ACC112 (cell line): ENCODE measurements around the gene TBXA2R.
A peak's percentile ranks its signal among the peaks of the same experiment; 100 is the strongest.

ENCODE experiments used
- H2AFZ ChIP-seq: fragments of 200-600 bp; sonication (generic); one replicate; pipeline ENCODE4 v1.6.0; 2017; ENCODE audit warnings: antibody characterized with exemption, low read length; ENCODE audit not compliant: unreplicated experiment
- H3K27ac ChIP-seq: fragments of 200-600 bp; sonication (generic); 2 replicates; pipeline ENCODE4 v1.5.1; 2014; ENCODE audit warnings: low read depth, mild to moderate bottlenecking, antibody characterized with exemption, low read length, moderate library complexity
- H3K27me3 ChIP-seq: fragments of 200-600 bp; sonication (generic); 2 replicates; pipeline ENCODE4 v1.6.1; 2014; ENCODE audit warnings: mild to moderate bottlenecking, antibody characterized with exemption, low read length, moderate library complexity, mixed read lengths; ENCODE audit not compliant: insufficient read depth
- H3K36me3 ChIP-seq: fragments of 200-600 bp; sonication (generic); 2 replicates; pipeline ENCODE4 v1.6.1; 2016; ENCODE audit warnings: mild to moderate bottlenecking, antibody characterized with exemption, low read length, moderate library complexity, mixed read lengths; ENCODE audit not compliant: insufficient read depth
- H3K4me1 ChIP-seq: fragments of 200-600 bp; sonication (generic); one replicate; pipeline ENCODE4 v1.6.1; 2016; ENCODE audit warnings: low read length, mixed read lengths; ENCODE audit not compliant: insufficient read depth, unreplicated experiment, control insufficient read depth
- H3K4me3 ChIP-seq: fragments of 200-600 bp; sonication (generic); 2 replicates; pipeline ENCODE4 v1.5.1; 2014; ENCODE audit warnings: mild to moderate bottlenecking, low read depth, low read length
- H3K79me2 ChIP-seq: fragments of 200-600 bp; sonication (generic); one replicate; pipeline ENCODE4 v1.6.0; 2016; ENCODE audit warnings: low read length; ENCODE audit not compliant: control insufficient read depth, unreplicated experiment, insufficient read depth

Gene TBXA2R

DNA sequence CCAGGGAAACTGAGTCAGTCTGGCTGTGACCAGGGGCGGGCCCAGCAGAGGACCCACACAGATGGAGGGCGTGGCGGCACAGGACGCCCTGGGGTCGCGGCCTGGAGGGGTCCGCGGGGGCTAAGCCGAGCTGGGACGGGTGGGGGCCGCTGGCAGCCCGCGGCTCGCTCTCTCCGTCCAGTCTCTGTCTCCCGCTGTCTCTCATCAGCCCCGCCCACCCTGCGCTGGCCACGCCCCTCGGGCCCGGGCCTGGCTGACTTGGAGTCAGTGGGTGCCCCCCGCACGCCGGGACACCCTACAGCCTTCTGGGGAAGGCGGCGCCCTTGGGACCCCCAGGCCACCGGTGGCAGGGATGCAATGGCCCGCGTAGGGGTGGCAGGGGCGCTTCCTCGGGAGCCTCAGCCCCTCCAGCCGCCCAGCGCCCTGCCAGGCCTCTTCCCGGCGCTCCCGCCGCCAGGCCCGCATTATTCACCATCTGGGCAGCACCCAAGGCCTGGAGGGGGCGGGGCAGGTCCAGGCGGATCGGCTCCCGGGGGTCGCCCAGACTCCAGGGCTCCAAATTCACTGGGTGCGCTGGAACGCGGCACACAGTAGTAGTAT is at the start of gene TBXA2R:
TBXA2R (minus strand) TSS at position 186 of the 600 bp plus-strand sequence. CDS start 6,241 bp downstream, outside the sequence.
- H2AFZ ChIP-seq, result peak within 1 kb of the TSS; percentile 81

DNA sequence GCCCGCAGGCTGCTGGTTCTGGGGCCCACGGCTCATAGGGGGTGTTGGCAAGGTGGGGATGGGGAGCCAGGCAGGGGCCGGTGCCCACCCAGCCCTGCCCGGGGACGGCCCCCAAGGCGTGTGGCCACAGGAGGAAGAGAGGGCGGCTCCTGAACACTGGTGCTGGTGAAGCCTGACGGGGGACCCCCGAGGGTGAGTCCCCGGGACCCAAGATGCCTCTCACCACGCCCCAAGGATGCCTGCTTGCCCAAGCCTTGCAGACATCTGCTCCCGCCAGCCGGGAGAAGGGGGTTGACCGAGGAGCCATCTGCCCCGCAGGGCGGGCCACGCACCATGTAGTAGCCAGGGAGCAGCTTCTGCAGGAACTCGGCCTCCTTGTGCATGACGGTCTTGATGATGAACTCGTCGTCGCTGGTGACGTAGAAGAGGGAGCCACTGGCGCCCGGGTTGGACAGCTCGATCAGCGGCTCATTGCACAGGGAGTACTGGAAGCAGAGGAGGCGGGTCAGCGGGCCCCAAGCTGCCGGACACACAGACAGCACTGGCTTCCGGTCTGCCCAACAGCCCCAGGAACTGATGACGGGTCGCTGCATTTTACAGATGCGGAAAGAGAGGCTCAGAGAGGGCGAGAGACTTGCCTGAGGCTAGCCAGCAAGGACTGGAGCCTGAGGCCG is 49.5 kb upstream of the TBXA2R start:
- Histone ChIP-seq H3K36me3 (no peaks in the 10 kb centered on the region), H3K27me3 (no peaks in the 10 kb centered on the region), H3K79me2 (no peaks in the 10 kb centered on the region), H3K27ac (no peak overlapping the region), H3K4me1 (no peaks in the 10 kb centered on the region), H2AFZ (no peak overlapping the region), H3K4me3 (no peak overlapping the region)

More for the DNA sequence above, at the start of gene TBXA2R:
- H3K4me3 ChIP-seq, result peak within 1 kb of the TSS; percentile 90
- H3K79me2 ChIP-seq, result no peaks in the 10 kb centered on the region
- no peak within 1 kb of the TSS for H3K27ac ChIP-seq
- no peaks in the 10 kb centered on the region for H3K27me3 ChIP-seq
- no peaks in the 10 kb centered on the region; the same call in 1 of the 2 replicates for H3K36me3 ChIP-seq
- no peaks in the 10 kb centered on the region for H3K4me1 ChIP-seq

DNA sequence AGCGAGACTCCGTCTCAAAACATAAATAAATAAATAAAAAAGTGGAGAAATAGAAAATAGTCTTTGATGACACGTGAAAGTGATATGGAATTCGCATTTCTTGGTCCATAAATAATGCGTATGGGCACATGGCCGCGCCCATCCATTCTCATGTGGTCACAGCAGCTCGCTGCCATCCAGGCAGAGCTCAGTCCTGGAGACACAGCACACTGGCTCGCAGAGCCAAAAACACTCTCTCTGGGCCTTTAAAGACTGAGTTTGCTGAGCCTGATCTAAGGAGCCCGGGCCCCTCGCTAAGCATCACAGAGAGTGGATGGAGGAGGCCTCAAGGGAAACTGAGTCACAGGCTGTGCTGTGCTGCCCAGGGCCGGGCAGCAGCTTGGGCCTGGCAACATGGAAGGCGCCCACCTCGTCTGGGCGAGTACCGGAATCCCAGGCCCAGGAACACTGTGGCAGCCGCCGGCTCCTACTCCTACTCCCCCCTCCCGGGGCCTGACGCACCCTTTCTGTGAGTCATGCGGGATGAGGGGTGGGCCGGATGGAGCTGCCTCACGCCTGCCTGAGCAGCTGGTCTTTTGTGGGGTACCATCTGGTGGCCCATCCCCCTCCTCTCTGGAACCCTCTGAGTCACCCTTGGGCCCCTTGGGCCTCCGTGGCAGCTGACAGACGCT is 48.9 kb upstream of the TBXA2R start:
- no peaks in the 10 kb centered on the region for H3K27me3 ChIP-seq
- no peak overlapping the region for H2AFZ ChIP-seq
- no peaks in the 10 kb centered on the region for H3K4me1 ChIP-seq
- no peak overlapping the region for H3K4me3 ChIP-seq
- no peaks in the 10 kb centered on the region for H3K36me3 ChIP-seq
- H3K79me2 ChIP-seq, result no peaks in the 10 kb centered on the region
- H3K27ac ChIP-seq, result peak overlapping the region; percentile 61

DNA sequence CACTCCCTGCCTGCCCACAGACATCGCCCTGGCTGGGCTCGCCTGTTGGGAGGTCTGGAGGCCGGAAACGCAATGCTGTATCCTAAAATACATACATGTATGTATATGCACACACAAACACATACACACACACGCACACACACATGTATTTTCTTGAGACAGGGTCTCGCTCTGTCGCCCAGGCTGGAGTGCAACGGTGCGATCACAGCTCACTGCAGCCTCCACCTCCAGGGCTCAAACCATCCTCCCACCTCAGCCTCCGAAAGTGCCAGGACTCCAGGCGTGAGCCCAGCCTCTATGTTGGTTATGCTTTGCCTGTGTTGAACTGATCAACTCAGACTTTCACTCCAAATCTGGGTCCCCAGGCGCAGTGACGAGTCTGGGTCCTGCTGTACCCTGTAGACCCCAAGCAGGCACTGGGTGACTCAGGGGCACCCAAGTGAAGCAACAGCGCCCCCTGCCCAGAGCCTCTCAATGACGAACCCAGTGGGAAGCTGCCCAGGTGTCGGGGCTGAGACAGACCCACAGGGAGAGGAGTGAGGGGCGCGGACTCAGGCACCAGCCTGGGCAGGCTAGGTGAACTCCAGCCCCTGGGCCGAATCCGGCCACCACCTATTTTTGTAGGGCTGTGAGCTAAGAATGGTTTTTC is 47.3 kb upstream of the TBXA2R start:
- Histone ChIP-seq H3K4me1 (no peaks in the 10 kb centered on the region), H3K27me3 (no peaks in the 10 kb centered on the region), H3K4me3 (no peak overlapping the region), H3K36me3 (no peaks in the 10 kb centered on the region), H2AFZ (no peak overlapping the region), H3K79me2 (no peaks in the 10 kb centered on the region), H3K27ac (no peak overlapping the region)

DNA sequence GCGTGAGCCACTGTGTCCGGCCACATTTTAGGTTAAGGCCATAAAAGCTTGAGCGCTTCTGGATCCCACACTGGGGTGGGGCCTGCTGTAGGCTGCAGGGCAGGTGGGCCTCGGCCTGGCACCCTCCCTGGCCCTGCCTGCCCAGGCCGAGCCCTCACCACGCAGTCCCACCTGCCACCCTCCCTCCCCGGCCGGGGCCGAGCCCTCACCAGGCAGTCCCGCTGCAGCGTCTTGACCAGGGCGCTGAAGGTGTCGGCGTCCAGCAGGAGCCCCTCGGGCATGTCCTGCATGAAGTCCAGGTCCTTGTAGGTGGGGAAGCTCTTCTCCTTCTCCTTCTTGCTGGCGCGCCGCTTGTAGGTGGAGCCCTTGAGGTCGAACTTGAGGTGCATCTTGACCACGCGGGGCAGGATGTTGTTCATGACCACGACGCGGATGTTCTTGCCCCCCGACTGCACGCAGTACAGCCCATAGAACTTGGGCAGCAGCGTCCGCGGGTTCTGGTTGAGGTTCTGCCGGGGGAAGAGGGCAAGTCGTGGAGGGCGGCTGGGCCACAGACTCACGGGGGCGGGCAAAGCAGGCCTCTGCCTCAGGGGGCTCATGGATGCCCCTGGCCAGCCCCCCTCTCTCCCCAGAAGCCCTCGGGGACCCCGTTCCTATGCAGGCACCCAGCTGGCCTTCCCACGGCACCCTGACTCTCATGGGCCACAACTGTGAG is 46.6 kb upstream of the TBXA2R start:
- Histone ChIP-seq H3K36me3 (no peaks in the 10 kb centered on the region), H3K27me3 (no peaks in the 10 kb centered on the region), H2AFZ (no peak overlapping the region), H3K4me1 (no peaks in the 10 kb centered on the region), H3K79me2 (no peaks in the 10 kb centered on the region), H3K27ac (no peak overlapping the region), H3K4me3 (no peak overlapping the region)

DNA sequence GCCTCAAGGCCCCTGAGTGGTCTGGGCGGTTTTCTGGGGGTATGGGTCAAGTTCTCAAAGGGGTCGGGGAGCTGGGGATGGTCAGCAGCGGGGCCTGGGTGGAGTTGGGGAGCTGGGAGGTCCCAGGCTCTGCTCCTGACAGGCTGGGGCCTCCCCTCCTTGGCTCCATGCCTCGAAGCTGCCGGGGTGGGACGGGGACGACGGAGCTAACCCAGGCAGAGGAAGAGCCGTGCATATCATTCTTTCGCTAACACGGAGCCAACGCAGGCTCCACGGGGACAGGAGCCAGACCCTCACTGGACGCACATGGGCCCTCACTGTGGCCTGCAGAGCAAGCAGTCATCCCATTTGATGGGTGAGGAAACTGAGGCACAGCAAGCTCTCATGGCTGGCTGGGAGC is 45.7 kb upstream of the TBXA2R start:
- no peaks in the 10 kb centered on the region for H3K79me2 ChIP-seq
- H2AFZ ChIP-seq, result no peak overlapping the region
- no peak overlapping the region for H3K4me3 ChIP-seq

DNA sequence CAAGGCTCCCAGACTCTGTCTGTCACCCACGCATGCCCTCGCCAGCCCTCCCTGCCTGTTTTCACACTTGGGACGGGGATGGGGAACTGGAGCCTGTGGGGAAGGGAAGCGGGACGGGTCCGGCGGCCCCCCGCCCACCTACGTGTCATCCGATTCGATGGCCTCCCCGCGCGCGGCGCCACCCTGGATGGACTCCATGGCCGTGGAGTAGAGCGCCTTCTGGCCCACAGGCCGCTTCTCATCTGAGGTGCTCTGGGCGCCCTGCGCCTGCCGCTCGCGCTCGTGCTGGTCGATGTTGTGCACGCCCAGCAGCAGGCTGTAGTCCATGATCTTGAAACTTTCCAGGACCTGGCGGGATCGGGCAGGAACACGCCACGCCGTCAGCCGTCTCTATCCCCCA is 45.0 kb upstream of the TBXA2R start:
- H3K27ac ChIP-seq, result no peak overlapping the region
- H3K36me3 ChIP-seq, result no peaks in the 10 kb centered on the region
- H3K4me3 ChIP-seq, result no peak overlapping the region
- no peak overlapping the region for H2AFZ ChIP-seq
- H3K27me3 ChIP-seq, result no peaks in the 10 kb centered on the region
- no peaks in the 10 kb centered on the region for H3K79me2 ChIP-seq
- H3K4me1 ChIP-seq, result no peaks in the 10 kb centered on the region

More for the DNA sequence above, 45.7 kb upstream of the TBXA2R start:
- no peaks in the 10 kb centered on the region for H3K4me1 ChIP-seq
- H3K27me3 ChIP-seq, result no peaks in the 10 kb centered on the region
- no peaks in the 10 kb centered on the region for H3K36me3 ChIP-seq
- no peak overlapping the region for H3K27ac ChIP-seq

DNA sequence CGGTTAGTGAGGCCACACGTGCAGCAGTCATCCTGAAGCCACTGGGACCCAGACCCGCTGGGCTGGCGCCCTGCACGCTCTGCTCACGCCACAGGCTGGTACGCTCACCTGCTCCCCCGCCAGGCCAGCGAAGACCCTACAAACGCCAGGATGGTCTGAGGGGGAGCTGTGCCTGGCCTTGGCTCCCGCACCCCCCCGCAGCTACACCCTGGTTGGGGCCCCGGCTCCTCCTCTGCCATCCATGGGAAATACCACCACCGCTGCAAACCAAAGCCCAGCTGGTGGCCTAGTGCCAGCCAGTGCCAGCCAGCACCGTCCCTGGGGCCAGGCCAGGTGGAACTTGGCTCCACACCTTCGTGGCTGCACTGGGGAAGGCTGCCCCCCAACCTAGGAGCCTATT is 43.2 kb upstream of the TBXA2R start:
- H3K4me3 ChIP-seq, result no peak overlapping the region
- H2AFZ ChIP-seq, result no peak overlapping the region
- no peaks in the 10 kb centered on the region for H3K27me3 ChIP-seq
- H3K79me2 ChIP-seq, result no peaks in the 10 kb centered on the region
- no peak overlapping the region for H3K27ac ChIP-seq
- no peaks in the 10 kb centered on the region for H3K4me1 ChIP-seq
- no peaks in the 10 kb centered on the region for H3K36me3 ChIP-seq

DNA sequence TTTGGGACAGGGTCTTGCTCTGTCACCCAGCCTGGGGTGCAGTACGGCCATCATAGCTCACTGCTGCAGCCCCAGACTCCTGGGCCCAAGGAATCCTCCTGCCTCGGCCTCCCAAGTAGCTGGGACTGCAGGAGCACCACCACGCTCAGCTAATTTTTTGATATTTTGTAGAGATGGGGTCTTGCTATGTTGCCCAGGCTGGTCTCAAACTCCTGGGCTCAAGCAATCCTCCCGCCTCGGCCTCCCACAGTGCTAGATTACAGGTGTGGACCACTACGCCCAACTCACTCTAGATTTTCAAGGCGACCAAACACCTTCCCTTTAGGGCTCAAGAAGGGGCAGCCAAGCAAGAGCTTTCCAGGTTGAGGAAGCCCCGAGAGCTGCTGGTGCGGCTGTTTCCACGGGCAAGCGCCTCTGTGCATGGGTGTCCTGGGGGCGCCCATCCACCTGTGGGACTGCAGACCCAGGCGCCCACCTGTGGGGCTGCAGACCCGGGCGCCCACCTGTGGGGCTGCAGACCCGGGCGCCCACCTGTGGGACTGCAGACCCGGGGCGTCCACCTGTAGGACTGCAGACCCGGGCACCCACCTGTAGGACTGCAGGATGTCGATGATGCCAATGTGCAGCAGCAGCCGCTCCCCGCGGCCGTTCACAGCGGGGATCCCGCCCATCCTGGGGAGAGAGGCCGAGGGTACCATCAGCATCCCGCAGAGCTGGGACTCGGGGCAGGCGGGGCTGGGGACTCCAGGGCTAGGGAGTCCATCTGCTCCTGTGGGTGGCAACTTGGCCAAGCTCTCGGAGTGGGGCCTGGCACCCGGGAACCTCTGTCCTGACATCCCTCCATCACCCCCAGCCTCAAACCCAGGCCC is 41.6 kb upstream of the TBXA2R start:
- Histone ChIP-seq H3K4me3 (no peak overlapping the region), H3K79me2 (no peaks in the 10 kb centered on the region), H2AFZ (no peak overlapping the region), H3K27ac (no peak overlapping the region), H3K36me3 (no peaks in the 10 kb centered on the region), H3K4me1 (no peaks in the 10 kb centered on the region), H3K27me3 (no peaks in the 10 kb centered on the region)
